Stimulated activated CD4-positive, alpha-beta T cell treated with anti-CD3 and anti-CD28 coated beads, Interleukin-4, amount 100 ng/mL, for 4 hours (primary cell): ENCODE results near the gene KRTAP10-10.
A peak's percentile ranks its signal among the peaks of the same experiment; 100 is the strongest.
"Not testable (repeated sequence)": the region's sequence is repeated elsewhere in the genome, so short reads cannot be mapped to it uniquely, and the experiment has no call there.

ENCODE experiments used
- DNase-seq, 2 experiments: peaks; one replicate each; pipeline ENCODE4 v3.0.0-alpha.2; 2020

Gene KRTAP10-10

GRCh38 chr21:44653656-44654575, 16.8 kb downstream of the KRTAP10-10 start:
- peak in 1 of 2 experiments; percentile 24 for DNase-seq

- DNase-seq = no peak
Observed at GRCh38 chr21:44654576-44655175, 17.5 kb downstream of the KRTAP10-10 start, which contains the start of gene KRTAP12-4. TSS of gene KRTAP12-4 (minus strand) at chr21:44654659. CDS start at chr21:44654614, 45 bp downstream.

GRCh38 chr21:44656868-44657267, 19.7 kb downstream of the KRTAP10-10 start:
- no peak for DNase-seq

- no peak for DNase-seq
Observed at GRCh38 chr21:44657635-44658540, 20.7 kb downstream of the KRTAP10-10 start, which contains the start of gene KRTAP12-3. TSS of gene KRTAP12-3 (plus strand) at chr21:44657932. CDS start at chr21:44657980, 48 bp downstream.

GRCh38 chr21:44658541-44658910, 21.4 kb downstream of the KRTAP10-10 start:
- no peak for DNase-seq

GRCh38 chr21:44658913-44659595, 21.9 kb downstream of the KRTAP10-10 start:
- no peak for DNase-seq

GRCh38 chr21:44661567-44661966, 24.4 kb downstream of the KRTAP10-10 start:
- DNase-seq = not testable (repeated sequence)

- DNase-seq = no peak
Observed at GRCh38 chr21:44664691-44665090, 27.5 kb downstream of the KRTAP10-10 start.

GRCh38 chr21:44666401-44667320, 29.5 kb downstream of the KRTAP10-10 start, which contains the start of gene KRTAP12-2:
TSS of gene KRTAP12-2 (minus strand) at chr21:44666927. CDS start at chr21:44666886, 41 bp downstream.
- DNase-seq = no peak

GRCh38 chr21:44667612-44668011, 30.5 kb downstream of the KRTAP10-10 start:
- no peak for DNase-seq

- no peak for DNase-seq
Observed at GRCh38 chr21:44670642-44671432, 33.7 kb downstream of the KRTAP10-10 start.

GRCh38 chr21:44671911-44672310, 34.8 kb downstream of the KRTAP10-10 start:
- DNase-seq = no peak

GRCh38 chr21:44677881-44678280, 40.7 kb downstream of the KRTAP10-10 start:
- DNase-seq = no peak

GRCh38 chr21:44681152-44681551, 44.0 kb downstream of the KRTAP10-10 start:
- no peak for DNase-seq

- no peak for DNase-seq
Observed at GRCh38 chr21:44681861-44682579, 44.9 kb downstream of the KRTAP10-10 start, which contains the start of gene KRTAP12-1. TSS of gene KRTAP12-1 (minus strand) at chr21:44682163. CDS start at chr21:44682123, 40 bp downstream.

GRCh38 chr21:44682580-44683151, 45.5 kb downstream of the KRTAP10-10 start:
- no peak for DNase-seq

- no peak for DNase-seq
Observed at GRCh38 chr21:44684077-44684476, 46.9 kb downstream of the KRTAP10-10 start.

GRCh38 chr21:44684483-44684882, 47.3 kb downstream of the KRTAP10-10 start:
- no peak for DNase-seq

GRCh38 chr21:44685050-44685449, 47.9 kb downstream of the KRTAP10-10 start:
- DNase-seq = not testable (repeated sequence)
